Esophagus muscularis mucosa (tissue), 3 donors: ENCODE results near the gene GORASP2.

Experiments
- CTCF ChIP-seq, 3 experiments: fragments of 200-600 bp in 2 of 3; fragments of 450-650 bp in 1 of 3; sonication (generic) in 2 of 3; IDR thresholded peaks; one replicate each; pipeline ENCODE4 v1.5.1; 2017 to 2019; ENCODE audit warnings: antibody characterized with exemption in 3 of 3, mild to moderate bottlenecking in 2 of 3, moderate library complexity in 1 of 3
- POLR2A ChIP-seq: fragments of 450-650 bp; IDR thresholded peaks from one replicate; pipeline ENCODE4 v1.6.1; 2017; ENCODE audit warnings: antibody characterized with exemption, moderate library complexity, mild to moderate bottlenecking, low read depth
- POLR2AphosphoS5 ChIP-seq, 2 donors: sonication (generic); formaldehyde crosslinking; IDR thresholded peaks; one replicate each; pipeline ENCODE4 v1.6.1; 2017; ENCODE audit warnings: antibody characterized with exemption in 2 of 2

- no peak for TF ChIP-seq CTCF (IDR thresholded peaks at IDR 0.05)
- no peak for TF ChIP-seq POLR2AphosphoS5 (IDR thresholded peaks at IDR 0.05)
- no peak for TF ChIP-seq POLR2A
Measured at GRCh38 chr2:170922634-170923494, 6.2 kb upstream of the GORASP2 start.
